NCI-H1436 treated with DMSO at 0.1 percent for 48 hours (cell line): ENCODE data around the gene PPP1R15B.

Source experiments
- DNase-seq: peaks from one replicate; lab custom pipeline; 2025; lab: John Stamatoyannopoulos, UW

PPP1R15B gene

GRCh38 chr1:204400882-204401510 is 10.6 kb downstream of the PPP1R15B start:
- DNase-seq: no peak

GRCh38 chr1:204398197-204399125 is 13.2 kb downstream of the PPP1R15B start:
- DNase-seq: peak; percentile 86

- DNase-seq: no peak
Observed at GRCh38 chr1:204396015-204396583, 15.5 kb downstream of the PPP1R15B start.

- no peak for DNase-seq
Observed at GRCh38 chr1:204391629-204392028, 20.0 kb downstream of the PPP1R15B start.

GRCh38 chr1:204390751-204391466 is 20.7 kb downstream of the PPP1R15B start:
- DNase-seq: no peak

GRCh38 chr1:204385727-204386126 is 25.9 kb downstream of the PPP1R15B start:
- no peak for DNase-seq

- no peak for DNase-seq
Observed at GRCh38 chr1:204384636-204385352, 26.8 kb downstream of the PPP1R15B start.

- DNase-seq: no peak
Observed at GRCh38 chr1:204383163-204383904, 28.3 kb downstream of the PPP1R15B start.

GRCh38 chr1:204382714-204383083 is 28.9 kb downstream of the PPP1R15B start:
- DNase-seq: no peak

- no peak for DNase-seq
Observed at GRCh38 chr1:204380293-204380831, 31.3 kb downstream of the PPP1R15B start.

GRCh38 chr1:204377800-204378668 is 33.6 kb downstream of the PPP1R15B start:
- peak; percentile 30 for DNase-seq

GRCh38 chr1:204376919-204377799 is 34.5 kb downstream of the PPP1R15B start:
- DNase-seq: no peak

- no peak for DNase-seq
Observed at GRCh38 chr1:204376465-204376864, 35.2 kb downstream of the PPP1R15B start.

- no peak for DNase-seq
Observed at GRCh38 chr1:204373911-204374310, 37.7 kb downstream of the PPP1R15B start.

- no peak for DNase-seq
Observed at GRCh38 chr1:204370176-204370575, 41.4 kb downstream of the PPP1R15B start.

GRCh38 chr1:204368996-204369726 is 42.5 kb downstream of the PPP1R15B start:
- DNase-seq: no peak

GRCh38 chr1:204367956-204368355 is 43.7 kb downstream of the PPP1R15B start:
- DNase-seq: no peak
